GM12878 (cell line): ENCODE results near the gene MYMX. TPM values are rescaled to one million over a fixed set of nuclear protein-coding genes. Genes with fewer than 3 reads are reported as not detected.

ENCODE experiments used
- ATAC-seq: fragments of 200-7000 bp; cut with Tn5 transposase; 3 replicates; pipeline ENCODE4 v1.9.1; 2020; ENCODE audit warnings: mild to moderate bottlenecking, moderate library complexity
- BruUV-seq: library from RNA; stranded (reverse); fragments of 400-500 nt; replicated peaks from 2 replicates; lab custom pipeline; 2021; lab: Mats Ljungman, UMichigan
- CTCF ChIA-PET: fragments of 300-600 bp; sonication (Branson Sonifier 250); formaldehyde crosslinking; extraction: SDS; loops from one replicate; lab custom pipeline; 2021; ENCODE audit warnings: inconsistent platforms; lab: Yijun Ruan, JAX
- POLR2A ChIA-PET: fragments of 350-600 bp; formaldehyde crosslinking; extraction: SDS; loops from one replicate; lab custom pipeline; 2021; ENCODE audit warnings: inconsistent platforms; lab: Charles Lee
- RAD21 ChIA-PET: fragments of 300-600 bp; sonication (Branson Sonifier 250); formaldehyde crosslinking; loops from one replicate; lab custom pipeline; 2023; ENCODE audit warnings: antibody characterized with exemption; ENCODE audit not compliant: unreplicated experiment; lab: Charles Lee
- SMC1A ChIA-PET: fragments of 300-600 bp; sonication (Branson Sonifier 250); formaldehyde crosslinking; loops from one replicate; lab custom pipeline; 2023; ENCODE audit not compliant: unreplicated experiment, uncharacterized antibody; lab: Charles Lee
- DNase-seq: peaks from one replicate; pipeline ENCODE4 v3.0.0-alpha.2; 2011; ENCODE audit warnings: low read depth, low spot score
- FAIRE-seq: peaks from 3 replicates; lab custom pipeline; 2011; peaks lifted over from hg19 to GRCh38; lab: Jason Lieb, UNC
- H2AFZ ChIP-seq: 2 replicates; pipeline ENCODE4 v1.6.0; 2011; ENCODE audit warnings: low read depth, low read length, control low read depth; ENCODE audit not compliant: control insufficient read depth
- H3K27ac ChIP-seq: 2 replicates; pipeline ENCODE4 v1.5.1; 2011; ENCODE audit warnings: control low read depth; ENCODE audit not compliant: control insufficient read depth, insufficient read depth
- H3K27me3 ChIP-seq, 2 experiments: replicated peaks in 1 of 2; 2 replicates each; pipeline versions ENCODE4 v1.6.0 to v1.6.1; 2011; ENCODE audit warnings: low read length in 1 of 2; ENCODE audit not compliant: control insufficient read depth in 2 of 2, insufficient read depth in 2 of 2
- H3K36me3 ChIP-seq, 2 experiments: 2 replicates each; pipeline ENCODE4 v1.5.1; 2011; ENCODE audit warnings: low read length in 1 of 2; ENCODE audit not compliant: control insufficient read depth in 2 of 2, insufficient read depth in 2 of 2
- H3K4me1 ChIP-seq: 2 replicates; pipeline ENCODE4 v1.6.1; 2011; ENCODE audit warnings: mild to moderate bottlenecking, low read length, moderate library complexity, mixed read lengths; ENCODE audit not compliant: control insufficient read depth, insufficient read depth
- H3K4me2 ChIP-seq: 2 replicates; pipeline ENCODE4 v1.6.0; 2011; ENCODE audit warnings: control low read depth; ENCODE audit not compliant: control insufficient read depth, insufficient read depth
- H3K4me3 ChIP-seq: fragments of 200-600 bp; sonication (generic); 2 replicates; pipeline ENCODE4 v1.5.1; 2016
- H3K79me2 ChIP-seq: 2 replicates; pipeline ENCODE4 v1.6.0; 2011; ENCODE audit warnings: low read length; ENCODE audit not compliant: control insufficient read depth, insufficient read depth
- H3K9ac ChIP-seq: 2 replicates; pipeline ENCODE4 v1.8.0; 2011; ENCODE audit warnings: low read length, control low read depth, mixed read lengths; ENCODE audit not compliant: control insufficient read depth, insufficient read depth
- H3K9me3 ChIP-seq: replicated peaks from 3 replicates; pipeline ENCODE4 v1.5.1; 2011; ENCODE audit warnings: mild to moderate bottlenecking, low read length; ENCODE audit not compliant: control insufficient read depth, insufficient read depth
- H4K20me1 ChIP-seq: 2 replicates; pipeline ENCODE4 v1.6.0; 2011; ENCODE audit not compliant: control insufficient read depth, insufficient read depth
- ATF7 ChIP-seq: fragments of 450-650 bp; IDR thresholded peaks from 2 replicates; pipeline ENCODE4 v1.6.1; 2016; ENCODE audit warnings: low read depth, mild to moderate bottlenecking
- EED ChIP-seq: sonication (generic); IDR thresholded peaks from 2 replicates; pipeline ENCODE4 v1.6.1; 2016; ENCODE audit warnings: antibody characterized with exemption, low read depth
- FOS ChIP-seq: IDR thresholded peaks from 3 replicates; pipeline ENCODE4 v1.6.1; 2011; ENCODE audit warnings: borderline replicate concordance; ENCODE audit not compliant: insufficient read length; ENCODE audit errors: extremely low read depth
- HSF1 ChIP-seq: fragments of 150-350 bp; IDR thresholded peaks from 2 replicates; pipeline ENCODE4 v1.6.1; 2014; ENCODE audit warnings: mild to moderate bottlenecking, low read depth, low read length
- IRF4 ChIP-seq: IDR thresholded peaks from 2 replicates; pipeline ENCODE4 v1.6.1; 2011; ENCODE audit warnings: low read depth, low read length
- IRF5 ChIP-seq: fragments of 450-650 bp; IDR thresholded peaks from 2 replicates; pipeline ENCODE4 v1.6.1; 2017; ENCODE audit warnings: borderline replicate concordance
- KAT2A ChIP-seq: conservative IDR thresholded peaks from 2 replicates; pipeline ENCODE4 v1.6.1; 2011; ENCODE audit warnings: low read depth, low read length; ENCODE audit not compliant: control insufficient read depth
- NFYA ChIP-seq: IDR thresholded peaks from 2 replicates; pipeline ENCODE4 v1.6.1; 2011; ENCODE audit warnings: low read depth, mild to moderate bottlenecking, low read length, improper control_type of control experiment, borderline replicate concordance
- PKNOX1 ChIP-seq: fragments of 450-650 bp; IDR thresholded peaks from 2 replicates; pipeline ENCODE4 v1.6.1; 2016; ENCODE audit warnings: mild to moderate bottlenecking
- SIN3A ChIP-seq: IDR thresholded peaks from 2 replicates; pipeline ENCODE4 v1.6.1; 2012; ENCODE audit warnings: low read depth, low read length, improper control_type of control experiment
- SMC3 ChIP-seq: IDR thresholded peaks from 2 replicates; pipeline ENCODE4 v1.6.1; 2011; ENCODE audit warnings: low read length, improper control_type of control experiment, borderline replicate concordance
- ZNF592 ChIP-seq: fragments of 450-650 bp; IDR thresholded peaks from 2 replicates; pipeline ENCODE4 v1.6.1; 2017; ENCODE audit warnings: mild to moderate bottlenecking, moderate library complexity
- ZNF622 ChIP-seq: fragments of 450-650 bp; IDR thresholded peaks from 2 replicates; pipeline ENCODE4 v1.6.1; 2017; ENCODE audit warnings: mild to moderate bottlenecking, inconsistent platforms
- WGBS: methylation state at CpG from one replicate; pipeline ENCODE4 v1.1.6; 2016; ENCODE audit warnings: low lambda C conversion rate; ENCODE audit not compliant: insufficient replicate concordance, insufficient coverage; ENCODE audit errors: missing lambda C conversion rate; 5-methylcytosine and 5-hydroxymethylcytosine counted together
- in situ Hi-C: fragments of 300-500 bp; cut with MboI; formaldehyde crosslinking; loops from 9 replicates; pipeline ENCODE4 v1.14.3; 2018; ENCODE audit warnings: mixed read lengths
- intact Hi-C: fragments of 100-400 bp; cut with micrococcal nuclease; formaldehyde crosslinking; loops from one replicate; pipeline ENCODE4 v1.14.2; 2022; ENCODE audit not compliant: unreplicated experiment
- polyA plus RNA-seq, 11 experiments: library from polyadenylated mRNA; depleted of rRNA in 4 of 11; unstranded in 6 of 11; stranded (reverse) in 5 of 11; fragments of >200 nt; fragmentation: Nextera tagmentation in 4 of 11; fragmentation: Illumina TruSeq in 1 of 11; extraction: Ambion mirVana in 4 of 11; extraction: Trizol in 1 of 11; gene quantifications; 1 replicate in 1 of 11; 2 replicates in 10 of 11; pipeline versions ENCODE4 v1.2.1 to v1.2.3, GENCODE V29; 2011 to 2016; ENCODE audit warnings: inconsistent platforms in 2 of 11, missing spikeins in 2 of 11, low read depth in 1 of 11
- total RNA-seq, 4 experiments: library from RNA; depleted of rRNA in 3 of 4; stranded (reverse); fragments of >200 nt in 3 of 4; fragmentation: Illumina TruSeq in 1 of 4; extraction: Trizol in 1 of 4; gene quantifications; 2 replicates each; pipeline versions ENCODE4 v1.2.1 to v1.2.3, GENCODE V29; 2013 to 2021

MYMX gene
- total and polyA plus RNA-seq, 10 of the 15 experiments (the other 5 are each of a cell fraction or from before 2014, with no cell fraction given) = not detected

- no peaks in the 10 kb centered on the region for H3K79me2 ChIP-seq
- intact Hi-C loops = loop anchor here (2.0 kb wide), 1 partner anchor 42 kb away; no protein-coding TSS in a partner anchor
- in situ Hi-C loops = no loop called here
- H3K9me3 ChIP-seq = peaks cover 2% of the 10 kb centered on the region; the same call in 1 of the 3 replicates
- H3K27ac ChIP-seq = no peak overlapping the region
- H3K9ac ChIP-seq = peak overlapping the region; percentile 19; the same call in 1 of the 2 replicates
- SMC1A ChIA-PET = interaction anchor here (0.8 to 2.6 kb wide), 12 partner anchors 11 to 79 kb away, joined by 3 to 9 read pairs (median 6); partner anchors contain the start of genes HSP90AB1 and MYMX
- no peaks in the 10 kb centered on the region for H3K27me3 ChIP-seq
- no peaks in the 10 kb centered on the region for H3K36me3 ChIP-seq
- CTCF ChIA-PET = interaction anchor here (0.6 to 2.4 kb wide), 16 partner anchors 14 to 161 kb away, joined by 3 to 12 read pairs (median 4); no protein-coding TSS in a partner anchor
- POLR2A ChIA-PET = interaction anchor here (0.6 to 2.8 kb wide), 6 partner anchors 13 to 79 kb away, joined by 3 to 15 read pairs (median 6); no protein-coding TSS in a partner anchor
- no peaks in the 10 kb centered on the region for H4K20me1 ChIP-seq
- peaks cover 16% of the 10 kb centered on the region for H3K4me1 ChIP-seq
- RAD21 ChIA-PET = interaction anchor here (0.6 to 2.9 kb wide), 11 partner anchors 13 to 161 kb away, joined by 3 to 12 read pairs (median 4); partner anchors contain the start of gene HSP90AB1
- H3K4me2 ChIP-seq = peak overlapping the region; percentile 97
- DNase-seq = peak; percentile 41
- H2AFZ ChIP-seq = peak overlapping the region; percentile 74
- BruUV-seq = no TSS peak
- peak overlapping the region; percentile 52 for H3K4me3 ChIP-seq
- peak; percentile 27 for FAIRE-seq
- 5% methylated on average over 22 of the region's 24 CpGs for WGBS
- peak; percentile 87 for ATAC-seq
- no peak for TF ChIP-seq SMC3
- no peak for TF ChIP-seq KAT2A
- no peak for TF ChIP-seq NFYA
- TF ChIP-seq PKNOX1 = peak; percentile 91
- no peak for TF ChIP-seq FOS
- TF ChIP-seq SIN3A = no peak
- no peak for TF ChIP-seq ZNF592
- no peak for TF ChIP-seq IRF5
- peak; percentile 56; the same call in 1 of the 2 replicates for TF ChIP-seq EED
- no peak for TF ChIP-seq HSF1
- no peak for TF ChIP-seq ZNF622
- TF ChIP-seq ATF7 = peak; percentile 61
- TF ChIP-seq IRF4 = no peak
Observed at GRCh38 chr6:44176762-44177509, 39.8 kb upstream of the MYMX start.
